Right atrium auricular region (tissue), 2 donors: ENCODE measurements around the gene NAA20. TPM values are rescaled to one million over a fixed set of nuclear protein-coding genes. Genes with fewer than 3 reads are reported as not detected.
A peak's percentile ranks its signal among the peaks of the same experiment; 100 is the strongest.

ENCODE experiments used
- DNase-seq: peaks from one replicate; pipeline ENCODE4 v3.0.0-alpha.2; 2019; ENCODE audit warnings: low spot score
- H3K27ac ChIP-seq, 2 donors: fragments of 200-600 bp; sonication (generic); 1 replicate in 1 of 2; 2 replicates in 1 of 2; pipeline ENCODE4 v1.5.1; 2016 to 2019
- H3K27me3 ChIP-seq, 2 donors: fragments of 200-600 bp; sonication (generic); one replicate each; pipeline versions ENCODE4 v1.5.1 to v1.6.0; 2017 to 2019
- H3K36me3 ChIP-seq: fragments of 200-600 bp; sonication (generic); one replicate; pipeline ENCODE4 v1.5.1; 2016
- H3K4me1 ChIP-seq, 2 donors: fragments of 200-600 bp; sonication (generic); one replicate each; pipeline versions ENCODE4 v1.5.1 to v1.6.0; 2017 to 2019
- H3K4me3 ChIP-seq, 2 donors: fragments of 200-600 bp; sonication (generic); 1 replicate in 1 of 2; 2 replicates in 1 of 2; pipeline ENCODE4 v1.5.1; 2017 to 2019; ENCODE audit warnings: mild to moderate bottlenecking in 1 of 2, moderate library complexity in 1 of 2
- H3K9me3 ChIP-seq, 2 donors: fragments of 200-600 bp; sonication (generic); one replicate each; pipeline ENCODE4 v1.5.1; 2019
- total RNA-seq, 2 donors: library from RNA; depleted of rRNA; stranded (reverse); fragments of >200 nt; gene quantifications; one replicate each; pipeline ENCODE4 v1.1.0, GENCODE V29; 2016
- TF ChIP-seq, protein P1 (sequence below), 2 donors: fragments of 200-600 bp; sonication (generic); IDR thresholded peaks; one replicate each; pipeline ENCODE4 v1.5.1; 2019; ENCODE audit warnings: antibody characterized with exemption in 2 of 2

NAA20 gene
- total RNA-seq, 2 donors from 2014 or later: 32.2 to 33.8 TPM

- Histone ChIP-seq H3K9me3 (no peaks in the 10 kb centered on the region), H3K36me3 (peaks cover 69% of the 10 kb centered on the region), H3K27me3 (no peaks in the 10 kb centered on the region), H3K4me1 (peaks cover 0 to 52% of the 10 kb centered on the region in 2 donors), H3K27ac (peak overlapping the region; percentile 46 to 50), H3K4me3 (no peak overlapping the region)
- no peak for DNase-seq
- TF ChIP-seq, protein P1, sequence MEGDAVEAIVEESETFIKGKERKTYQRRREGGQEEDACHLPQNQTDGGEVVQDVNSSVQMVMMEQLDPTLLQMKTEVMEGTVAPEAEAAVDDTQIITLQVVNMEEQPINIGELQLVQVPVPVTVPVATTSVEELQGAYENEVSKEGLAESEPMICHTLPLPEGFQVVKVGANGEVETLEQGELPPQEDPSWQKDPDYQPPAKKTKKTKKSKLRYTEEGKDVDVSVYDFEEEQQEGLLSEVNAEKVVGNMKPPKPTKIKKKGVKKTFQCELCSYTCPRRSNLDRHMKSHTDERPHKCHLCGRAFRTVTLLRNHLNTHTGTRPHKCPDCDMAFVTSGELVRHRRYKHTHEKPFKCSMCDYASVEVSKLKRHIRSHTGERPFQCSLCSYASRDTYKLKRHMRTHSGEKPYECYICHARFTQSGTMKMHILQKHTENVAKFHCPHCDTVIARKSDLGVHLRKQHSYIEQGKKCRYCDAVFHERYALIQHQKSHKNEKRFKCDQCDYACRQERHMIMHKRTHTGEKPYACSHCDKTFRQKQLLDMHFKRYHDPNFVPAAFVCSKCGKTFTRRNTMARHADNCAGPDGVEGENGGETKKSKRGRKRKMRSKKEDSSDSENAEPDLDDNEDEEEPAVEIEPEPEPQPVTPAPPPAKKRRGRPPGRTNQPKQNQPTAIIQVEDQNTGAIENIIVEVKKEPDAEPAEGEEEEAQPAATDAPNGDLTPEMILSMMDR (IDR thresholded peaks at IDR 0.05): no peak
Observed at GRCh38 chr20:19996917-19997316, 20.2 kb upstream of the NAA20 start.

DNA sequence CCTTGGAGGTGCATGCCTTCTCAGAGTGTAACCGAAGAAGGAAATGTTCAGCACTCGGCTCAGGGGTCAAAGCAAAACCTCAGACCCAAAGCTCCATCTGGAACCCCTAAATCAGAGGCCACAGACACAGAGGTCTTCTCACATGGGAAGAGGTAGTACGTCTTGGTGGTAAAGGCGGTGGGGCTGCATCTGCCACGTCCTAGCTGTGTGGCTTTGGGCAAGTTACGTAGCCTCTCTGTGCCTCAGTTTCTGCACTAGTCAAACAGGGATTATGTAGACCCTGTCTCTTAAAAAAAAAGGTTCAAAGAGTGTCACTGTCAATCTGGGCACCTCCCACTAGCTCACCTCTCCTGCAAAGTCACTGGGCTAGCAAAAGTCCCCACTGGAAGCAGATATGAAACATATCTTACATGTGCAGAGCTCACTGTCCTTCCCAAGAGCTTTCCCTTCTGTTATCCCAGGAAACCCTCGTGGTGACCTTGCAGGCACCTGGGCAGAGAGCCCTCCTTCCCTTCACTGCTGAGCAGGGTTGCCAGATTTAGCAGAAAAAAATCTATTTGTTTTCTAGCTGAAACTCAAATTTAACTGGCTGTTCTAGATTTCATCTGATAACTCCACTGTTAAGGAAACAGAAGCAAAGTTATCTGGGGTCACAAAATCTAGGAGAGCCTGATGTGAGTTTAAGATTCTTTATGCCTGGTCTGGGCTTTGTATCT, 18.0 kb upstream of the NAA20 start:
- Histone ChIP-seq H3K4me1 (peaks cover 0 to 56% of the 10 kb centered on the region in 2 donors), H3K36me3 (peaks cover 73% of the 10 kb centered on the region), H3K4me3 (no peak overlapping the region), H3K27me3 (no peaks in the 10 kb centered on the region), H3K9me3 (no peaks in the 10 kb centered on the region), H3K27ac (no peak overlapping the region)
- DNase-seq: no peak
- TF ChIP-seq, protein P1 (IDR thresholded peaks at IDR 0.05): no peak

GRCh38 chr20:20000211-20000968, 16.8 kb upstream of the NAA20 start:
- H3K36me3 ChIP-seq: peaks cover 64% of the 10 kb centered on the region
- TF ChIP-seq, protein P1 (IDR thresholded peaks at IDR 0.05): no peak

DNA sequence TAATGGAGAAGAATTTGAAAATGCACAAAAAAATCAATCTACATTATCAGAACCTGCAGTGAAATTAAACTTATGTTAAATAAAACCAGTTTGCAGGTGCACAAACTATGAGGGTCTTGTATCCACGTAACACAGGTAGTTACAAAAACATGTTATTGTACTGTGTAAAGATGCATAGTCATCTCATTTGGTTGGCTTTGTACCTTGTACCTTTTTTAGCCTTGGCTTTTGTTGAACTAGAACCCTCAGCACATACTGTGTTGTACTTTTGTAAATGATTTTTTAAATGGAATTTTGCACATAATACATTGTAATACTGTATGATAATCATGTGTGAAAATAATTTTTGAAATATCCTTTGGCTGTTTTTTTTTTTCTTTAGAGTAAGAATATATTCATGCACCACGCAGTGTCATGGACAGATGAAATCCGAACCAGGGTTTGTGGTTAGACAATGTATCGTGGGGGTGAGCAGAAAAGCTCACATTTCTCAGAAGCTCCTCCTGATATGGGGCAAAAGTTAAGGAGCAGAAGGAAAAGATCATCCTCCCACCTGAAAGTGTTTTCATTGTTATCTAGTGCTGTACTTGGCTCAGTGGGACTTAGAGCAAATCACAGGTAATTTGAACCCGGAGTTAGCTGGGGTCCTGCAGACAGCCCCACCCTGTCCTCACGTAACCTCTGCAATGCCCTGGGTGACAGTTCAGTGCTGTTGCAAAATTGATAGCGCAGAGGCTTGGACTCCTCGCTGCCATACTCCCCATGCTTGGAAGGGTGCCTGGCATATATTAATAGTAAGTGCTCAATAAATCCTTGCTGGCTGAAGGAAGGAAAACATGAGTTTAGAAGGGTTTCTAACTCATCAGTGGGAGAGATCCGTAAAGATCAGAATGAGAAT, 14.8 kb upstream of the NAA20 start:
- Histone ChIP-seq H3K27me3 (no peaks in the 10 kb centered on the region), H3K27ac (peak overlapping the region; percentile 73 to 81), H3K4me1 (peaks cover 0 to 44% of the 10 kb centered on the region in 2 donors), H3K4me3 (no peak overlapping the region), H3K9me3 (no peaks in the 10 kb centered on the region), H3K36me3 (peaks cover 50% of the 10 kb centered on the region)
- no peak for DNase-seq
- TF ChIP-seq, protein P1 (IDR thresholded peaks at IDR 0.05): no peak

More at GRCh38 chr20:20000211-20000968, 16.8 kb upstream of the NAA20 start:
- peaks cover 0 to 56% of the 10 kb centered on the region in 2 donors for H3K4me1 ChIP-seq
- no peak overlapping the region for H3K4me3 ChIP-seq
- no peak for DNase-seq
- H3K9me3 ChIP-seq: no peaks in the 10 kb centered on the region
- peak overlapping the region in 1 of 2 donors; percentile 11 for H3K27ac ChIP-seq
- H3K27me3 ChIP-seq: no peaks in the 10 kb centered on the region
